ENCODE measurements around the gene S1PR1. TPM values are rescaled to one million over a fixed set of nuclear protein-coding genes. Genes with fewer than 3 reads are reported as not detected.
A peak's percentile ranks its signal among the peaks of the same experiment; 100 is the strongest.

Gene S1PR1
- total RNA-seq, 1 experiment from 2014 or later, result 0.86 TPM

DNA sequence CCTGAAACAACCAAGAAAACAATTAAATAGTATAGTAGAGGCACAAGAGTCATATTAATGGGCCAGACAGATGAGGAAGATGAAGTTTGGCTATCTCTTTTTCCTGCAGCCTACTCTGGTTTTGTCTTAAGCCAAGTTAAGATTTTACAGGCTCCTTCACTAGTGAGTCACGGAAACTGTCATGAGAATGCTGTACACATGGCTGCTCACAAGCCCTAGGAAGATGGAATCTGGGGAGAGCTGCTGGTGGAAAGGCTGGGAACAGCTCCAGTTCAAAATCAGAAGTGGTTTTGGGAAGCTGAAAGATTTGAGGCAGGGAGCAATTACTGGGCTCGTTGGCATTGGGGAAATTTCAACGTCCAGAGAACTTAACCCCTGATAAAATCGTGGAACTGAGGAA is 46.4 kb upstream of the S1PR1 start:
- ChIA-PET POLR2A (interaction anchor here (0.9 kb wide), 1 partner anchor 14 kb away, joined by 3 read pairs; no protein-coding TSS in a partner anchor), CTCF (interaction anchor here (0.9 to 2.1 kb wide), 3 partner anchors 9 to 98 kb away, joined by 3 to 8 read pairs (median 3); no protein-coding TSS in a partner anchor)
- no peaks in the 10 kb centered on the region for H3K9me3 Mint-ChIP-seq (ENCODE audit: unreplicated experiment)
- TF ChIP-seq, protein P1, sequence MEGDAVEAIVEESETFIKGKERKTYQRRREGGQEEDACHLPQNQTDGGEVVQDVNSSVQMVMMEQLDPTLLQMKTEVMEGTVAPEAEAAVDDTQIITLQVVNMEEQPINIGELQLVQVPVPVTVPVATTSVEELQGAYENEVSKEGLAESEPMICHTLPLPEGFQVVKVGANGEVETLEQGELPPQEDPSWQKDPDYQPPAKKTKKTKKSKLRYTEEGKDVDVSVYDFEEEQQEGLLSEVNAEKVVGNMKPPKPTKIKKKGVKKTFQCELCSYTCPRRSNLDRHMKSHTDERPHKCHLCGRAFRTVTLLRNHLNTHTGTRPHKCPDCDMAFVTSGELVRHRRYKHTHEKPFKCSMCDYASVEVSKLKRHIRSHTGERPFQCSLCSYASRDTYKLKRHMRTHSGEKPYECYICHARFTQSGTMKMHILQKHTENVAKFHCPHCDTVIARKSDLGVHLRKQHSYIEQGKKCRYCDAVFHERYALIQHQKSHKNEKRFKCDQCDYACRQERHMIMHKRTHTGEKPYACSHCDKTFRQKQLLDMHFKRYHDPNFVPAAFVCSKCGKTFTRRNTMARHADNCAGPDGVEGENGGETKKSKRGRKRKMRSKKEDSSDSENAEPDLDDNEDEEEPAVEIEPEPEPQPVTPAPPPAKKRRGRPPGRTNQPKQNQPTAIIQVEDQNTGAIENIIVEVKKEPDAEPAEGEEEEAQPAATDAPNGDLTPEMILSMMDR (IDR thresholded peaks at IDR 0.05; ENCODE audit: unreplicated experiment), result no peak
- intact Hi-C loops (cut with micrococcal nuclease), result no loop called here
- H3K27me3 Mint-ChIP-seq (ENCODE audit: insufficient read depth, unreplicated experiment), result no peaks in the 10 kb centered on the region
- no TSS peak for BruUV-seq (replicated peaks)
- peaks cover 6% of the 10 kb centered on the region for H3K4me1 Mint-ChIP-seq (ENCODE audit: insufficient read depth, unreplicated experiment)
- no peaks in the 10 kb centered on the region for H3K36me3 Mint-ChIP-seq (ENCODE audit: insufficient read depth, unreplicated experiment)
- H3K27ac Mint-ChIP-seq (ENCODE audit: low read depth, unreplicated experiment), result no peak overlapping the region
- DNase-seq (ENCODE audit: unreplicated experiment), result no peak
- no peak overlapping the region for H3K4me3 Mint-ChIP-seq (ENCODE audit: unreplicated experiment)

DNA sequence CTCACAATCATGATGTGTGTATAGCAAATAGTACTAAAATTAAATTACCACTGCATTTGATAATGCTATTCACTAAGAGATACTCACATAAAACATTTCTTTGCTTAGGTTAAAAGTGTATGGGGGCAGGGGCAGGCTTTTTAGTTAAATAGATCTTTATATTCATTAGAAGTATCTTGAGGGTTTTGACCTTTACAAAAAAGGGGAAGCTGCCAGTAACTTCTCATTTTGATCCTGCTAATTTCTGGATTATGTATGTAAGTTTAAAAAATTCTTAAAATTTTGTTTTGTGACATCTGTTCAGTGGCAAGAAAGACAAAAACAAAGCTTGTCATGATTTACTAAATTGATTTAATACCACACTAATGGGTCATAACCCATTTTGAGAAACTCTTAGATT is 45.8 kb upstream of the S1PR1 start:
- no peaks in the 10 kb centered on the region for H3K36me3 Mint-ChIP-seq (ENCODE audit: insufficient read depth, unreplicated experiment)
- BruUV-seq (replicated peaks), result no TSS peak
- H3K9me3 Mint-ChIP-seq (ENCODE audit: unreplicated experiment), result no peaks in the 10 kb centered on the region
- H3K4me1 Mint-ChIP-seq (ENCODE audit: insufficient read depth, unreplicated experiment), result peaks cover 6% of the 10 kb centered on the region
- no peak for DNase-seq (ENCODE audit: unreplicated experiment)
- H3K27me3 Mint-ChIP-seq (ENCODE audit: insufficient read depth, unreplicated experiment), result no peaks in the 10 kb centered on the region
- intact Hi-C loops (cut with micrococcal nuclease), result no loop called here
- no peak overlapping the region for H3K4me3 Mint-ChIP-seq (ENCODE audit: unreplicated experiment)
- H3K27ac Mint-ChIP-seq (ENCODE audit: low read depth, unreplicated experiment), result no peak overlapping the region
- POLR2A ChIA-PET, result interaction anchor here (0.9 kb wide), 1 partner anchor 13 kb away, joined by 3 read pairs; no protein-coding TSS in a partner anchor
- TF ChIP-seq, protein P1 (IDR thresholded peaks at IDR 0.05; ENCODE audit: unreplicated experiment), result no peak
- CTCF ChIA-PET, result interaction anchor here (1.2 to 2.1 kb wide), 2 partner anchors 9 to 97 kb away, joined by 3 to 8 read pairs; no protein-coding TSS in a partner anchor

DNA sequence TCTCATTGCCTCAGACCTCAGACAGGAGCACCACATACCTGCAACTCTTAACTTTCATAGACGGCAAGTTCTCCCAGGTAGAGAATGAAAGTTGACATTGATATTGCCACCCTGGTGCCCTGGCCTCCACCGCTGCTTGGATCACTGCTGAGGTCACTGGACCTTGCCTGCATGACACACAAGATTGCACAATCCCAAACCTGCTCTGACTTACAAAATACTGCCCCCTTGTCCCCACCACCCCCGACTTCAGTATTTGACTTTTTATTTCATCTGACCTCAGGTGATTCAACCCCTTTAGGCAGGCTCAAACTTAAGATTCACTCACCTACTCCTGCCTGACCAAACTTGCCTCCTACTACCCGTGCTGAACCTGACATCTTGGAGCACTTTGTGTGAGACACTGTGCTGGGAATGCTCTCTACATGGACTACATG is 43.1 kb upstream of the S1PR1 start:
- ChIA-PET CTCF (interaction anchor here (0.6 to 0.7 kb wide), 5 partner anchors 18 to 208 kb away, joined by 3 to 4 read pairs (median 3); no protein-coding TSS in a partner anchor), POLR2A (no interaction called here)
- DNase-seq (ENCODE audit: unreplicated experiment), result peak; percentile 44
- Mint-ChIP-seq H3K4me3 (ENCODE audit: unreplicated experiment) (no peak overlapping the region), H3K27me3 (ENCODE audit: insufficient read depth, unreplicated experiment) (no peaks in the 10 kb centered on the region), H3K4me1 (ENCODE audit: insufficient read depth, unreplicated experiment) (peaks cover 6% of the 10 kb centered on the region), H3K36me3 (ENCODE audit: insufficient read depth, unreplicated experiment) (no peaks in the 10 kb centered on the region), H3K9me3 (ENCODE audit: unreplicated experiment) (no peaks in the 10 kb centered on the region), H3K27ac (ENCODE audit: low read depth, unreplicated experiment) (no peak overlapping the region)
- TF ChIP-seq, protein P1 (IDR thresholded peaks at IDR 0.05; ENCODE audit: unreplicated experiment), result no peak
- no TSS peak for BruUV-seq (replicated peaks)
- intact Hi-C loops (cut with micrococcal nuclease), result no loop called here

DNA sequence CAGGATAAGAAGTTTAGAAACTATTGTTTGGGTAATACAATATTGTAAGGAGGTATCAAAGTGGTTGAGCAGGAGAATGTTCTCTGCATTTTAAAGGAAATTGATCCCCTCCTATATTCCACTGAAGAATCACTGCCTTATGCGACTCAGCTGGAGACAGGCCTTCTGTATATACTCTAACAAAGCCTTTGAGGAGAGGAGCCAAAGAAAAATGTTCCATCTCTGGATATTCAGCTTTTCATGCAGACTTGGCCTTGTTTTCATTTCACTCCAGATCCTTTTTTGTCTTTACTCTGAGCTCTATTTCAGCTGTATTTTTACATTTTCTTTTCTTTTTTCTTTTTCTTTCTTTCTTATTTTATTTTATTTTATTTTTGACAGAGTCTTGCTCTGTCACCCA is 42.1 kb upstream of the S1PR1 start:
- ChIA-PET CTCF (interaction anchor here (0.6 kb wide), 1 partner anchor 41 kb away, joined by 3 read pairs; no protein-coding TSS in a partner anchor), POLR2A (interaction anchor here (0.7 to 0.9 kb wide), 2 partner anchors 9 to 299 kb away, joined by 4 read pairs; partner anchors contain the start of gene SLC30A7)
- H3K36me3 Mint-ChIP-seq (ENCODE audit: insufficient read depth, unreplicated experiment), result no peaks in the 10 kb centered on the region
- no peaks in the 10 kb centered on the region for H3K9me3 Mint-ChIP-seq (ENCODE audit: unreplicated experiment)
- DNase-seq (ENCODE audit: unreplicated experiment), result no peak
- TF ChIP-seq, protein P1 (IDR thresholded peaks at IDR 0.05; ENCODE audit: unreplicated experiment), result no peak
- intact Hi-C loops (cut with micrococcal nuclease), result no loop called here
- no peaks in the 10 kb centered on the region for H3K27me3 Mint-ChIP-seq (ENCODE audit: insufficient read depth, unreplicated experiment)
- BruUV-seq (replicated peaks), result no TSS peak
- peaks cover 6% of the 10 kb centered on the region for H3K4me1 Mint-ChIP-seq (ENCODE audit: insufficient read depth, unreplicated experiment)
- H3K4me3 Mint-ChIP-seq (ENCODE audit: unreplicated experiment), result no peak overlapping the region
- H3K27ac Mint-ChIP-seq (ENCODE audit: low read depth, unreplicated experiment), result no peak overlapping the region

Data from MCF 10A (cell line).